ENCODE results near the gene TMEM182.

The TMEM182 gene

GRCh38 chr2:102736410-102737409 lies 25.1 kb upstream of the TMEM182 start:
- Histone ChIP-seq H3K27ac (ENCODE audit: insufficient read depth, low read length, poor library complexity, severe bottlenecking) (peak overlapping the region; percentile 43), H3K36me3 (ENCODE audit: control insufficient read depth, insufficient read depth, low read length) (peaks cover 2% of the 10 kb centered on the region), H3K4me1 (ENCODE audit: control insufficient read depth, insufficient read depth, low read length, poor library complexity, severe bottlenecking) (peaks cover 11% of the 10 kb centered on the region), H3K27me3 (replicated peaks; ENCODE audit: control insufficient read depth, insufficient read depth, low read length, poor library complexity, severe bottlenecking) (no peaks in the 10 kb centered on the region), H3K9me3 (ENCODE audit: control insufficient read depth, low read length) (no peaks in the 10 kb centered on the region), H3K4me3 (ENCODE audit: insufficient read depth, low read depth, low read length, poor library complexity, severe bottlenecking) (peak overlapping the region; percentile 93)
- peak; percentile 68 to 80 (median 68) for DNase-seq

DNA sequence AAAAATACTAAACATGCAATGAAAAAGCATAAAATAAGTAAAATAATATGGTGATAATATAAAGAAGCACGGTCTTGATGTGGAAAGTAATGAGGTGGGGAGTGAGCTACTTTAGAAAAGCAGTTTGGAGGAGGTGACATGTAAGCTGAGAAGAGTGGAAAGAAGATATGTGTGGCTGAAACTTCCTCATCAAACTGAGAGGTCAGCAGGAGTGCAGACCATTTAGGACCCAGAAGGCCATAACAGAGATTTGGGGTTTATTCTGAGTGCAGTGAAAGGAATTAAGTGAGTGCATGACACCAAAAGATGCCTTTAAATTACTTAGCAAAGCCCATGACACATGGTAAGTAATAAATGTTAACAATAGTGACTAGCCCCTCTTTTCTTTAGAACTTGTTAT lies 24.4 kb upstream of the TMEM182 start:
- Histone ChIP-seq H3K4me1 (ENCODE audit: control insufficient read depth, insufficient read depth, low read length, poor library complexity, severe bottlenecking) (peaks cover 11% of the 10 kb centered on the region), H3K9me3 (ENCODE audit: control insufficient read depth, low read length) (no peaks in the 10 kb centered on the region), H3K4me3 (ENCODE audit: insufficient read depth, low read depth, low read length, poor library complexity, severe bottlenecking) (peak overlapping the region; percentile 93), H3K27me3 (replicated peaks; ENCODE audit: control insufficient read depth, insufficient read depth, low read length, poor library complexity, severe bottlenecking) (no peaks in the 10 kb centered on the region), H3K27ac (ENCODE audit: insufficient read depth, low read length, poor library complexity, severe bottlenecking) (no peak overlapping the region), H3K36me3 (ENCODE audit: control insufficient read depth, insufficient read depth, low read length) (no peaks in the 10 kb centered on the region)
- DNase-seq: no peak

DNA sequence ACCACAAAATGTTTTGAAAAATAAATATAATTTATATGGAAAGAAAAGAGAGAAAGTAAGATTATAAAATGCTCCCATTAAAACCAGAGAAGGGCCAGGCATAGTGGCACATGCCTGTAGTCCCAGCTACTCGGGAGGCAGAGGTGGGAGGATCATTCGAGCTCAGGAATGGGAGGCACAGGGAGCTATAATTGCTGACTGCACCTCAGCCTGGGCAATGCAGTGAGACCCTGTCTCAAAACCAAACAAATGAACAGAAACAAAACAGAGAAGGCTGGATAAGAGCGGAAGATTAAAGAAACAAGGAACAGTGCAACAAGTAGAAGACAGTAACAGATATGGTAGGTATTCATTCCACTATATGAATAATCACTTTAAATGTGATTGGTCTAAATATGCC lies 18.6 kb upstream of the TMEM182 start:
- H3K27me3 ChIP-seq (replicated peaks; ENCODE audit: control insufficient read depth, insufficient read depth, low read length, poor library complexity, severe bottlenecking): no peaks in the 10 kb centered on the region
- no peak for DNase-seq
- H3K27ac ChIP-seq (ENCODE audit: insufficient read depth, low read length, poor library complexity, severe bottlenecking): no peak overlapping the region
- no peaks in the 10 kb centered on the region for H3K36me3 ChIP-seq (ENCODE audit: control insufficient read depth, insufficient read depth, low read length)
- H3K9me3 ChIP-seq (ENCODE audit: control insufficient read depth, low read length): no peaks in the 10 kb centered on the region
- H3K4me1 ChIP-seq (ENCODE audit: control insufficient read depth, insufficient read depth, low read length, poor library complexity, severe bottlenecking): no peaks in the 10 kb centered on the region
- no peak overlapping the region for H3K4me3 ChIP-seq (ENCODE audit: insufficient read depth, low read depth, low read length, poor library complexity, severe bottlenecking)

DNA sequence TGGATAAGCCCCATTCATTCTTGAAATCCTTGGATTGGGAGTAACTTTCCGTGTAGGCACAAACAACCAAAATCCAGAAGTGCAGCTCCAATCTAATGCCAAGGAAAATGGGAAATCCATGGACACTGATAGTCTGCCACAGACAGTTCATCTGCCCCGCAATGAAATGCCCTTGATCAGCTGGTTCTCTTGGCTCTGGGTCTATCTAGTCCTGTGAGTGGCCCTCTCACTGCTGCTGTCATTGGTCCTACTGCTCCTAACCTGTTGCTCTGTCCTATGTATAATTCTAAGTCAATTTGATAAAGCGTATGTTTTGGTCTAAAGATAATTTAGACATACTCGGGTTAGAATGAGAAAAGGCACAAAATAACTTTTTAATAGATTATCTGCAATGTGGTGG lies 13.7 kb upstream of the TMEM182 start:
- H3K27me3 ChIP-seq (replicated peaks; ENCODE audit: control insufficient read depth, insufficient read depth, low read length, poor library complexity, severe bottlenecking): no peaks in the 10 kb centered on the region
- DNase-seq: no peak
- H3K36me3 ChIP-seq (ENCODE audit: control insufficient read depth, insufficient read depth, low read length): no peaks in the 10 kb centered on the region
- no peaks in the 10 kb centered on the region for H3K4me1 ChIP-seq (ENCODE audit: control insufficient read depth, insufficient read depth, low read length, poor library complexity, severe bottlenecking)
- no peaks in the 10 kb centered on the region for H3K9me3 ChIP-seq (ENCODE audit: control insufficient read depth, low read length)
- no peak overlapping the region for H3K4me3 ChIP-seq (ENCODE audit: insufficient read depth, low read depth, low read length, poor library complexity, severe bottlenecking)
- H3K27ac ChIP-seq (ENCODE audit: insufficient read depth, low read length, poor library complexity, severe bottlenecking): no peak overlapping the region

- DNase-seq: no peak
- Histone ChIP-seq H3K9me3 (ENCODE audit: control insufficient read depth, low read length) (no peaks in the 10 kb centered on the region), H3K27ac (ENCODE audit: insufficient read depth, low read length, poor library complexity, severe bottlenecking) (no peak overlapping the region), H3K4me3 (ENCODE audit: insufficient read depth, low read depth, low read length, poor library complexity, severe bottlenecking) (no peak overlapping the region), H3K36me3 (ENCODE audit: control insufficient read depth, insufficient read depth, low read length) (no peaks in the 10 kb centered on the region), H3K4me1 (ENCODE audit: control insufficient read depth, insufficient read depth, low read length, poor library complexity, severe bottlenecking) (no peaks in the 10 kb centered on the region), H3K27me3 (replicated peaks; ENCODE audit: control insufficient read depth, insufficient read depth, low read length, poor library complexity, severe bottlenecking) (no peaks in the 10 kb centered on the region)
Measured at GRCh38 chr2:102749938-102750337, 11.9 kb upstream of the TMEM182 start.

DNA sequence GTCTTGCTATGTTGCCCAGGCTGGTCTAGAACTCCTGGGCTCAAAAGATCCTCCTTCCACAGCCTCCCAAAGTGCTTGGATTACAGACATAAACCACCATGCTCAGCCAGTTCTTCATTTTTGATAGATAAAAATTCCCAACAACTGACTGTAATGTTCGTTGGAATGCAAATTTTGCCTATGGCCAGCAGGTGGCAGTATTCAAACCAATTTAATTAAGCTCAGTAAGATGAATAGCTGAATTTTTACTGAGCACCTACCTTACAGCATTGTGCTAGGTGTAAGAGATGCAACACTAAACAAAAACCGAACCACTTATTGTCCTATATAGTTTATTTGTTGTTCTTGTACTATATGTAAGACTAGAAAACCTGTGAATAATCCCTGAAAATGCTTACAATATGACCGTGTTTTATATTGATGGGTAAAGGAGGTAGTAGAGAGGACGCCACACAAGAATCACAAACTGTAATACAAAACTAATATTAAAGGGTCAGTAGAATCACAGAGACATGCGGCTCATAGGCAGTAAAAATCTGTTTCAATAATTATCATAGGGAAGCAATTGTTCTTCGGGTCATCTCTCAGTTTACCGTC lies 8.2 kb upstream of the TMEM182 start:
- Histone ChIP-seq H3K27ac (ENCODE audit: insufficient read depth, low read length, poor library complexity, severe bottlenecking) (no peak overlapping the region), H3K4me1 (ENCODE audit: control insufficient read depth, insufficient read depth, low read length, poor library complexity, severe bottlenecking) (no peaks in the 10 kb centered on the region), H3K9me3 (ENCODE audit: control insufficient read depth, low read length) (no peaks in the 10 kb centered on the region), H3K27me3 (replicated peaks; ENCODE audit: control insufficient read depth, insufficient read depth, low read length, poor library complexity, severe bottlenecking) (no peaks in the 10 kb centered on the region), H3K36me3 (ENCODE audit: control insufficient read depth, insufficient read depth, low read length) (no peaks in the 10 kb centered on the region), H3K4me3 (ENCODE audit: insufficient read depth, low read depth, low read length, poor library complexity, severe bottlenecking) (no peak overlapping the region)
- DNase-seq: peak in 1 of 3 donors; percentile 6

DNA sequence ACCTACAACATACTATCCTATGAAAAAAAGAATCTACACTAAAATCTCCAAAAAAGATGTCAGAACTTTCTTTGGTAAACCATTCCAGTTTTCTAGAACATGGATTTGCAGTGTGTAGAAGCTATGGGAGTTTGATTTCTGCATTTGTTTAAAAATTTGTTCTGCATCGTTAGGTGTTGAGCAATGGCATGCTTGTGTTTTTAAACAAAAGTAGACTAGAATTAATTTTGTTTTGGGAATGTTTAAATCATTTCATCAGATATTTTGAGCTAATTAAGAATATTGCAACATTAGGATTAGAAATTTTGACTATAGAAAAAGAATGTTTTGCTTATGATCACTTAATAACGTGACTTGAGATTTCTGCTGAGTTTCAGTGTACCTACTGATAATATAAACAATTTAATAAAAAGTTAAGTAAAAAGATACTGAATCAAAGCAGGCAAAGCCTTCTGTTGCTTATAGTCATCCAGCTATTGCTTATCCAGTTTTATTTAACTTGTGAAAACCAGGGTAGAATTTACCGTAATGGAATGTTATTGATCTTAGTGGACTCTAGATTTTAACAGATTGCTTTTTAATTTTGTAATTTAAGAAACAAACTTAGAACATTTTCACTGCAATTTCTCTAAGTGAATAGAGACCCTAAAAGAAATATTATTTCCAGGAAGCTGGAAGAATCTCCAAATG lies 7.2 kb upstream of the TMEM182 start:
- H3K27ac ChIP-seq (ENCODE audit: insufficient read depth, low read length, poor library complexity, severe bottlenecking): no peak overlapping the region
- no peaks in the 10 kb centered on the region for H3K4me1 ChIP-seq (ENCODE audit: control insufficient read depth, insufficient read depth, low read length, poor library complexity, severe bottlenecking)
- H3K27me3 ChIP-seq (replicated peaks; ENCODE audit: control insufficient read depth, insufficient read depth, low read length, poor library complexity, severe bottlenecking): no peaks in the 10 kb centered on the region
- DNase-seq: no peak
- no peaks in the 10 kb centered on the region for H3K36me3 ChIP-seq (ENCODE audit: control insufficient read depth, insufficient read depth, low read length)
- H3K9me3 ChIP-seq (ENCODE audit: control insufficient read depth, low read length): no peaks in the 10 kb centered on the region
- H3K4me3 ChIP-seq (ENCODE audit: insufficient read depth, low read depth, low read length, poor library complexity, severe bottlenecking): no peak overlapping the region

DNA sequence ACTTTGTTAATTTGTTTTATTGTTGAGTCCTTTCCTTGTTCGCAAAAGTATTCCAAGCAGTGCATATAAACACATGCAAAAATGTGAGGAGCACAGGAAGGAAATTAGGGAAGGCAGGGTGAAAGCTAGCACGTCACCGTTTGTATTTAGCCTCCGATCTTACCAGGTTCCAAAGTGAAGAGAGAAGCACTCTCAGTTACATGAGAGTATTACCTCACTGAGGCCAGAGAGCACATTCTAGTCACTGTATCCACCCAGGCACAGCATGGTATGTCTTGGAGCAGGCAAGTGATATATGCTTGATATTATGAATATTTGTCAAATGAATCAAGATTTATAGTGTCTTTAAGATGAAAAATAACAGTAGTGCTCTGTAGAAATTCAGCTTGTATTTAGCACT lies 6.5 kb upstream of the TMEM182 start:
- Histone ChIP-seq H3K4me1 (ENCODE audit: control insufficient read depth, insufficient read depth, low read length, poor library complexity, severe bottlenecking) (no peaks in the 10 kb centered on the region), H3K27ac (ENCODE audit: insufficient read depth, low read length, poor library complexity, severe bottlenecking) (no peak overlapping the region)

DNA sequence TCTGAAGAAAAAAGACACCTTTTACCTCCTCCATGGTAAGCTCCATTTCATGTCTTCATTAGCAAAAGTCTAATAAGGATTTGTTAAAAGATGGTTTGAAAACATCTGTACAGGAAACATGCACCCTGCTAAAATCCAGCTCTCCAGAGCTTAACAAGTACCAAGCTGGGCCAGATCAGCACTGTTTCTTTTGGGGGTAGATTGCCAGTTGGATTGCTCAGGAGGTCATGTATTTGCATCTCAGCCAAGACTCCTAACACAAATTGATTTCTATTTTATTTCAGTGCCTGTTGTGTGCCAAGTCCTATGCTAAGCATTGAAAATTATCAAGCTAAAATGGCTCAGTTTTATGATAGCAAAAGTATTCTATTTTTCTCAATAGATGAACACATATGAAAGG lies 3.4 kb upstream of the TMEM182 start:
- H3K9me3 ChIP-seq (ENCODE audit: control insufficient read depth, low read length): no peaks in the 10 kb centered on the region
- H3K27ac ChIP-seq (ENCODE audit: insufficient read depth, low read length, poor library complexity, severe bottlenecking): no peak overlapping the region
- no peak overlapping the region for H3K4me3 ChIP-seq (ENCODE audit: insufficient read depth, low read depth, low read length, poor library complexity, severe bottlenecking)
- H3K36me3 ChIP-seq (ENCODE audit: control insufficient read depth, insufficient read depth, low read length): no peaks in the 10 kb centered on the region
- no peaks in the 10 kb centered on the region for H3K4me1 ChIP-seq (ENCODE audit: control insufficient read depth, insufficient read depth, low read length, poor library complexity, severe bottlenecking)
- DNase-seq: no peak
- H3K27me3 ChIP-seq (replicated peaks; ENCODE audit: control insufficient read depth, insufficient read depth, low read length, poor library complexity, severe bottlenecking): no peaks in the 10 kb centered on the region

More for the DNA sequence above, 6.5 kb upstream of the TMEM182 start:
- no peaks in the 10 kb centered on the region for H3K9me3 ChIP-seq (ENCODE audit: control insufficient read depth, low read length)
- no peaks in the 10 kb centered on the region for H3K27me3 ChIP-seq (replicated peaks; ENCODE audit: control insufficient read depth, insufficient read depth, low read length, poor library complexity, severe bottlenecking)
- H3K36me3 ChIP-seq (ENCODE audit: control insufficient read depth, insufficient read depth, low read length): no peaks in the 10 kb centered on the region
- DNase-seq: no peak
- no peak overlapping the region for H3K4me3 ChIP-seq (ENCODE audit: insufficient read depth, low read depth, low read length, poor library complexity, severe bottlenecking)

DNA sequence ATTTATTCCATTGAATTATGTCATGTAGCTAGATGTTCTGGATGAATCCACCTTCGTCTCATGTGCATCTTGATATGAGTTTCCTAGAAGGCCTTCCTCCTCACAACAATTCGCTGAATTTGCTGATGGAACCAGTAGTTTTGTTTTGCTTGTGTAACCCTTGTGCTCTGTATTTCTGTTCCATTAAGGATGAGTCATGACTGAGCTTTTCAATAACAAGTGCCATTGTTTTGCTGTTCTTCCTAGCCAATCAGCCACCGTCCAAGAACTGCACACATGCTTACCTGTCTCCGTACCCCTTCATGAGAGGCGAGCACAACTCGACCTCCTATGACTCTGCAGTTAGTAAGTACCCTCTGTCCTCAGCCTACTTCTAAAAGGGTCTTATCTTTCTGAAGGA lies 2.3 kb downstream of the TMEM182 start:
- no peaks in the 10 kb centered on the region for H3K4me1 ChIP-seq (ENCODE audit: control insufficient read depth, insufficient read depth, low read length, poor library complexity, severe bottlenecking)
- DNase-seq: no peak

More for the DNA sequence above, 2.3 kb downstream of the TMEM182 start:
- Histone ChIP-seq H3K27me3 (replicated peaks; ENCODE audit: control insufficient read depth, insufficient read depth, low read length, poor library complexity, severe bottlenecking) (no peaks in the 10 kb centered on the region), H3K27ac (ENCODE audit: insufficient read depth, low read length, poor library complexity, severe bottlenecking) (no peak overlapping the region), H3K4me3 (ENCODE audit: insufficient read depth, low read depth, low read length, poor library complexity, severe bottlenecking) (no peak overlapping the region), H3K36me3 (ENCODE audit: control insufficient read depth, insufficient read depth, low read length) (no peaks in the 10 kb centered on the region), H3K9me3 (ENCODE audit: control insufficient read depth, low read length) (no peaks in the 10 kb centered on the region)
